Activated CD8-positive, alpha-beta memory T cell treated with anti-CD3 and anti-CD28 coated beads for 48 hours (primary cell): ENCODE data around the gene FAM209B.
"Not testable (repeated sequence)": the region's sequence is repeated elsewhere in the genome, so short reads cannot be mapped to it uniquely, and the experiment has no call there.

Source experiments
- DNase-seq, 3 experiments: peaks; one replicate each; pipeline ENCODE4 v3.0.0-alpha.2; 2020; ENCODE audit warnings: low read depth in 2 of 3, low spot score in 2 of 3

FAM209B gene

GRCh38 chr20:56537997-56538396, 5.0 kb downstream of the FAM209B start:
- no peak for DNase-seq

DNA sequence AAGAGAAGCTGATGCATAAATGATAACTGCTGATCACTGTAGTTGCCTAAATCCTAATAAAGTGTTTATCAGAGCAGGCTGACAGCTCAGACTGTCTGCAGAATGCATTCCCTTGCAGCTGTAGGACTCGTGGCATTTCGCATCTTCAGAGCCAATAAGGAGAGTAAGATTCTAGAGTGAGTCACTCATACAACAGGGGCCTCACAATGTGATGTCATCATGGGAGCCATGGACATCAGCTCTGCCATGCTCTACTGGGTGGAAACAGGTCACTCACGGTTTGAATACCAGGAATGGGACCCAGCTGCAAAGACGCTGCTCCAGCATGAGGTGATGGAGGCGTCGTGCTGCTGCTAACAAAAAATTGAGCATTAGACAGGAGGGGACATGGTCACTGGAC, 7.4 kb downstream of the FAM209B start:
- no peak for DNase-seq

GRCh38 chr20:56542489-56543030, 9.5 kb downstream of the FAM209B start:
- DNase-seq: no peak

DNA sequence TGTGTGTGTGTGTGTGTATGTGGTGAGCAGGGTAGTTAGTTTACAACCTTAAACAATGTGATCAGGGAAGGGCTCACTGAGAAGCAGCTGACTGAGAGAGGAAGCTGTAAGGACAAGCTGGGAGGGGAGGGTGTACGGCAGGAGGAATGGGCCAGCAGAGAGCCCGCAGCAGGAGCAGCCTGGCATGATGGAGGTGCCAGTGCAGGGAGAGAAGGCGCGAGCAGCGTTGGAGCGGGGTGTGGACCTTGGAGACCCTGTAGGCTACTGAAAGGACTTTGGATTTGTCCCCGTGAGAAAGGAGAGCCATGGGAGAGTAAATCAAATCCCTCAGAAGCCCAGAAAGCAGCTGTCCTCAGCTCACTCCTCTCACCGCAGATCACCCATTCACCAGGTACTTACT, 18.5 kb downstream of the FAM209B start:
- no peak for DNase-seq

- DNase-seq: no peak
Observed at GRCh38 chr20:56552911-56553629, 20.0 kb downstream of the FAM209B start.

GRCh38 chr20:56554869-56555268, 21.8 kb downstream of the FAM209B start:
- no peak for DNase-seq

DNA sequence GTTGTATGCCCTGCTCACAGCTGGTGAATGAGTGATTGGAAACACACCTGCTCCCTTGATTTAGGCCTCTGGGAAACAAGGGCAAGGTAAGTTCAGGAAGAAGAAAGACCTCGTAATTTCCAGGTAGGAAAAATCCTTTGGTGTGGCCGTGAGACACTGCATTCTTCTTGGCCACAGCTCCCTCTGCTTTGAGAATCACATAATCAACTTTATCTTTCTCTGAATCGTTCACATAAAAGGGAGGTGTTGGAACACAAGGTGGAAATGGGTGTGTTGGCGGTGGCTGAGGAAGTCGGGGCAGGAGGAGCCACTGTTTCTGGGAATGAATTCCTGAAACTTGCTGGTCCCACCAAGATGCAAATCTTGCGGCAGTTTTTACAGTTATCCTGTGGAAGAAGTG, 25.9 kb downstream of the FAM209B start:
- DNase-seq: no peak

GRCh38 chr20:56564526-56564925, 31.5 kb downstream of the FAM209B start:
- not testable (repeated sequence) for DNase-seq

- no peak for DNase-seq
Observed at GRCh38 chr20:56565511-56565910, 32.5 kb downstream of the FAM209B start.

DNA sequence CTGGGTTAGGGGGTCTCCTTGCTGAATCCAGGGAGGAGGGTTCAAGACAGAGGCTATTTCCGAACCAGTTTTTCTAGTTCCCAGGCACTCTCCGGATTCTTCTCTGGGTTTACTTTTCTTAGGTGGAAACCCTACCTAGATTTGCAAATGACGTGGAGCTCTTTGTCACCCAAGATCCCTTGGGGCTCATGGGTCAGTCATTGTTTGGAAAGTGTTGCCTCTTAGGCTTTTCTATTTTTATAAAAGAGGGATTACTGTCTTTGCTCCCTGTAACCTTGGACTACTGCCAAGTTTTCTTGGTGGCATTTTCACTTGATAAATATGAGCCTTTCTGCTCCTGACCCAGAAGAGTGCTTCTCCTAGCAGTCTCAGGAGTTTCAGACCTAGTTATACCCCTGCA, 33.6 kb downstream of the FAM209B start:
- DNase-seq: no peak

DNA sequence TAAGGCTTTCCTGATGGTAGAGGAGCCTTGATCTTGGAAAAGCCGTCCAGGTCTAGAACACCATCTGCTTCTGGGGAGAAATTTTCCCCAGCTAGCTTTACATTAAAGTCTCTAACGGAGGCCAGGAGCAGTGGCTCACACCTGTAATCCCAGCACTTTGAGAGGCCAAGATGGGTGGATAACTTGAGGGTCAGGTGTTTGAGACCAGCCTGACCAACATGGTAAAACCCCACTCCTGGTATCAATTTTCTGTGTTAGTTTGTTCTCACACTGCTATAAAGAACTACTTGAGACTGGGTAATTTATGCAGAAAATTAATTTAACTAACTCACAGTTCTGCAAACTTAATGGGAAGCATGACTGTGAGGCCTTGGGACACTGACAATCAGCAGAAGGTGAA, 37.8 kb downstream of the FAM209B start:
- no peak for DNase-seq

DNA sequence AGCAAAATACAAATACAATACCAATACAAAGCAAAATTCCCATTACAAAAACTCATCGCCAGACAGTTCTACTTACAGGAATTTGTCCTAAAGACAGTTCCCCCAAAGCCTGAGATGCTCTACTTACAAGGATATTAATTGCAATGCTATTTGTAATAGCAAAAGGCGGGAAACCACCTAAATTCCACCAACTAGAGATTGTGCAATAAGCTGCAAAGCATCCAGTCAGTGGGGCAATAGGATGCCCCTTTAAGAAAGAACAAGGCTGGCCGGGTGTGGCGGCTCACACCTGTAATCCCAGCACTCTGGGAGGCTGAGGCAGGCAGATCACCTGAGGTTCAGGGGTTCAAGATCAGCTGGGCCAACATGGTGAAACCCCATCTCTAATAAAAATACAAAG, 39.1 kb downstream of the FAM209B start:
- no peak for DNase-seq

DNA sequence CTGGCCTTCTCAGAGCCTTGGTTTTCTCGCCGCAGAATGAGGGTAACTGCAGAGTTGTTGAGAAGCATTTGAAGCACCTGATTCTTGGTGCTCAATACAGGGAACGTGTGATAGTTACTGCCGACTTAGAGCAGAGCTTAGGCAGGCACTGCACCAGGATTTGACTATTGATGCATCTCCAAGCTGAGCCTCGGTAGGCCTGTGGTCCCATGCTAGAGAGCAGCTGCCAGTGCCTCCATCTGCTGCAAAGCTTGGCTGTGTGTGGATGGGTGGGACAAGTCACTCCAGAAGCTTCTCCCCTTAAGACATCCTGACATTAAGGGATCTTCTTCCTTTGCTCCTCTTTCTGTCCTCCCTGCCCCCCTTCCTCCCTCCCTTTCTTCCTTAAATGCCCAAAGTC, 40.9 kb downstream of the FAM209B start:
- DNase-seq: no peak

- no peak for DNase-seq
Observed at GRCh38 chr20:56574531-56575142, 41.6 kb downstream of the FAM209B start.

GRCh38 chr20:56575157-56575556, 42.1 kb downstream of the FAM209B start:
- DNase-seq: no peak

- DNase-seq: no peak
Observed at GRCh38 chr20:56575961-56576360, 42.9 kb downstream of the FAM209B start.

GRCh38 chr20:56579301-56579710, 46.3 kb downstream of the FAM209B start:
- no peak for DNase-seq

- DNase-seq: no peak
Observed at GRCh38 chr20:56580226-56580625, 47.2 kb downstream of the FAM209B start.

DNA sequence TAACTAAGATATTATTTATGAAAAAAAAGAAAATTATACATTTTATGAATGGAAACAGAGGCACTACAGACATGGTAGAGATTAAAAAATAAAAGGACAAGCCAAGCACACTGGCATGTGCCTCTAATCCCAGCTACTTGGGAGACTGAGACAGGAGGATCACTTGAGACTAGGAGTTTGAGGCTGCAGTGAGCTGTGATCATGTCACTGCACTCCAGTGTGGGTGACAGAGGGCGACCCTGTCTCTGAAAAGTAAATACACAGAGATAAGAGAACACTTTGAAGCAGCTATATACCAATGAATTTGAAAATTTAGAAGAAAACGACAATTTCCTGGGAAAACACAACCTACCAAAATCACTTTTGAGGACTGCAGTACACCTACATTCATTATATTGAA, 48.7 kb downstream of the FAM209B start:
- no peak for DNase-seq

DNA sequence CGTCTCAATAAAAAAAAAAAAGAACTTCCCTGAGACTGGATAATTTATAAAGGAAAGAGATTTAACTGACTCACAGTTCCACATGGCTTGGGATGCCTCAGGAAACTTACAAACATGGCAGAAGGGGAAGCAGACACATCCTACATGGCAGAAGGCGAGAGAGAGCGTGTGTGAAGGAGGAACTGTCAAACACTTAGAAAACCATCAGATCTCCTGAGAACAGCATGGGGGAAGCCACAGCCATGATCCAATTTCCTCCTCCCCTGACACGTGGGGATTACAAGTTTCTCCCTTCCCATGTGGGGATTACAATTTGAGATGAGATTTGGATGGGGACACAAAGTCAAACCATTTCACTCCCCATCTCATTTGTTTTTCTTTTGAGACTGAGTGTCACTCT, 49.5 kb downstream of the FAM209B start:
- DNase-seq: no peak

GRCh38 chr20:56584916-56585315, 51.9 kb downstream of the FAM209B start:
- DNase-seq: no peak
